ENCODE data around the gene LGR4. TPM values are rescaled to one million over a fixed set of nuclear protein-coding genes. Genes with fewer than 3 reads are reported as not detected.
A peak's percentile ranks its signal among the peaks of the same experiment; 100 is the strongest.

Gene LGR4
- total and polyA plus RNA-seq, 4 donors = 27.7 to 65.7 (median 40.6) TPM

DNA sequence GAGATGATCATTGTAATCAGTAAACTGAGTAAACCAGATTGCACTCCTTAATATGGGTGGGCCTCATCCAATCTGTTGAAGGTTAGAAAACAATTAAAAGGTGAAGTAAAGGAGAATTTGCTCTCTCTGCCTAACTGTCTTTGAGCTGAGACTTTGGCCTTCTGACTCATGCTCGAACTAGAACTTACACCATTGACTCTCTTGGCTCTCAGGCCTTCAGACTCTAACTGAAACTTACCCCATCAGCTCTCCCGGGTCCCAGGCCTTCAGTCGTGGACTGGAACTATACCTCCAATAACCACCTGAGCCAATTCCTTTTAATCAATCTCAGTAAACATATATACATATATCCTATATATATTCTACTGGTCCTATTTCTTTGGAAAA, 34.0 kb downstream of the LGR4 start:
- Histone ChIP-seq H3K36me3 (ENCODE audit: control insufficient read depth, insufficient read depth, low read length) (no peaks in the 10 kb centered on the region), H3K4me3 (ENCODE audit: low read depth, low read length) (no peak overlapping the region), H3K27me3 (ENCODE audit: control insufficient read depth, insufficient read depth, low read length) (no peaks in the 10 kb centered on the region), H3K4me1 (ENCODE audit: control insufficient read depth, insufficient read depth, low read length) (no peaks in the 10 kb centered on the region), H3K27ac (ENCODE audit: low read depth, low read length) (no peak overlapping the region), H3K9me3 (ENCODE audit: control insufficient read depth, insufficient read depth, low read length) (no peaks in the 10 kb centered on the region)
- no peak for DNase-seq (ENCODE audit: low read depth in 4 of 6, low spot score in 6 of 6)
- 100% methylated on average over 1 of the region's 3 CpGs for WGBS (ENCODE audit: insufficient coverage)

DNA sequence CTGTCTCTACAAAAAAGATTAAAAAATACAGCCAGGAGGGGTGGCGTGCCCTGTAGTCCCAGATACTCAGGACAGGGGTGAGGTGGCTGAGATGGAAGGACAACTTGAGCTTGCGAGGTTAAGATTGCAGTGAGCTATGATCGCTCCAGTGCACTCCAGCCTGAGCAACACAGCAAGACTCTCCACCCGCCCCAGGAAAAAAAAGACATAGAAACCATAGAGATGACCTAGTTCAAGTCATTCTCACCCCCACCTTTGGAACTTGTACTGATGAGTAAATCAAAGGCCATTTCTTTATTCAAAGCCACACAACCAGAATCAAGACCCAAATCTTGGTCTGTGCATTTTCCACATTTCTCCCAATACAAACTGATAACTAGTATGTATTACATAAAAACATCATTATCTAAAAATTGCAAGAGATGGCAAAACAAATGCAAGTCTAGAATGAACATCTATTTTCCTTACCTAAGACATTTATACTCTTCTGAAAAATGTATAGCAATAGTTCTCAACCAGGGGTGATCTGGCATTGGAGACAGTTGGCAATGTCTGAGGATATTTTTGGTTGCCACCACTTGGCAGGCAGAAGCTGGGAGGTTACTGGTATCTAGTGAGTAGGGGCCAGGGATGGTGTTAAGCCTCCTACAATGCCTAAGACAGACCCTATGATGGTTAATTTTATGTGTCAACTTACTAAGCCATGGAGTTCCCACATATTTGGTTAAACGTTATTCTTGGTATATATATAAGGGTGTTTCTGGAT, 34.6 kb downstream of the LGR4 start:
- no peak for DNase-seq (ENCODE audit: low read depth in 4 of 6, low spot score in 6 of 6)
- Histone ChIP-seq H3K27me3 (ENCODE audit: control insufficient read depth, insufficient read depth, low read length) (no peaks in the 10 kb centered on the region), H3K36me3 (ENCODE audit: control insufficient read depth, insufficient read depth, low read length) (no peaks in the 10 kb centered on the region), H3K4me1 (ENCODE audit: control insufficient read depth, insufficient read depth, low read length) (no peaks in the 10 kb centered on the region), H3K4me3 (ENCODE audit: low read depth, low read length) (no peak overlapping the region), H3K27ac (ENCODE audit: low read depth, low read length) (no peak overlapping the region), H3K9me3 (ENCODE audit: control insufficient read depth, insufficient read depth, low read length) (no peaks in the 10 kb centered on the region)
- 73% methylated on average over 2 of the region's 5 CpGs for WGBS (ENCODE audit: insufficient coverage)

DNA sequence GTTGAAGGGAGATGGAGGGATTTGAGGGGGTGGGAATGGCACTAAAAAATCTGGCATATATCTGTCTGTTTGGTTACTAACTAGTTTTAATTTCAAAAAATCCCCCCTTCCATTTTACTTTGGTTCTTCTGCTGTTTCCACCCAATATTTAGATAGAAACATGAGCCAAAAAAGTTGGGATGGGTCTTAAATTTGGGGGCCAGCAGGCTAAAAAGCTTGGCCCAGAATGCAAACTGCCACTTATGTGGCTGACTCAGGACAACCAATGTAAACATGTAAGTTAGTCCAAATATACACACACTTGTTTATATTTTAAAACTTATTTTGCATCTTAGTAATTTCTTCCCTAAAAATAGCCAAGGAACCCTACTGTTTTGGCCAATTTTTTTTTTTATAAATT, 35.7 kb downstream of the LGR4 start:
- no peak for DNase-seq (ENCODE audit: low read depth in 4 of 6, low spot score in 6 of 6)
- no peaks in the 10 kb centered on the region for H3K9me3 ChIP-seq (ENCODE audit: control insufficient read depth, insufficient read depth, low read length)
- H3K27ac ChIP-seq (ENCODE audit: low read depth, low read length) = no peak overlapping the region
- H3K4me3 ChIP-seq (ENCODE audit: low read depth, low read length) = no peak overlapping the region
- no peaks in the 10 kb centered on the region for H3K27me3 ChIP-seq (ENCODE audit: control insufficient read depth, insufficient read depth, low read length)
- no peaks in the 10 kb centered on the region for H3K36me3 ChIP-seq (ENCODE audit: control insufficient read depth, insufficient read depth, low read length)
- no peaks in the 10 kb centered on the region for H3K4me1 ChIP-seq (ENCODE audit: control insufficient read depth, insufficient read depth, low read length)

DNA sequence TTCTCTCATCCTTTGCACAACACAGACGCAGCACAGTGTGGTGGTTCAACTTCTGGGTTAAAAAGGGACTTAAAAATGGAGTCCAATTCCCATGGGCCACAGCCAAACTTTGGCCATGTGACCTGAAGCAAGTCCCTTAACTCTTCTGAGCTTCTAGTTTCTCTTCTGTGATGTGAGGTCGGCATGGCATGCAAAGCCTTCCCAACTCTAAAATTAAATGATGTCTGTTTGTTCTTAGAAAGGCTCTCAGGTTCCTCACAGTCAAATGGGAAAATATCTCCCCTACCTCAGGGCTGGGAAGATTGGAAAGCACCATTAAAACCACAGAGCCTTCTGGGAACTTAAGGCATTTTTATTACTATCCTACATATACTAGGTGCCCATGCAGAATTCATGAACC, 38.8 kb downstream of the LGR4 start:
- WGBS (ENCODE audit: insufficient coverage) = 83% methylated on average over 1 of the region's 2 CpGs
- Histone ChIP-seq H3K4me1 (ENCODE audit: control insufficient read depth, insufficient read depth, low read length) (no peaks in the 10 kb centered on the region), H3K9me3 (ENCODE audit: control insufficient read depth, insufficient read depth, low read length) (no peaks in the 10 kb centered on the region), H3K27me3 (ENCODE audit: control insufficient read depth, insufficient read depth, low read length) (no peaks in the 10 kb centered on the region), H3K36me3 (ENCODE audit: control insufficient read depth, insufficient read depth, low read length) (no peaks in the 10 kb centered on the region), H3K4me3 (ENCODE audit: low read depth, low read length) (no peak overlapping the region), H3K27ac (ENCODE audit: low read depth, low read length) (no peak overlapping the region)
- no peak for DNase-seq (ENCODE audit: low read depth in 4 of 6, low spot score in 6 of 6)

DNA sequence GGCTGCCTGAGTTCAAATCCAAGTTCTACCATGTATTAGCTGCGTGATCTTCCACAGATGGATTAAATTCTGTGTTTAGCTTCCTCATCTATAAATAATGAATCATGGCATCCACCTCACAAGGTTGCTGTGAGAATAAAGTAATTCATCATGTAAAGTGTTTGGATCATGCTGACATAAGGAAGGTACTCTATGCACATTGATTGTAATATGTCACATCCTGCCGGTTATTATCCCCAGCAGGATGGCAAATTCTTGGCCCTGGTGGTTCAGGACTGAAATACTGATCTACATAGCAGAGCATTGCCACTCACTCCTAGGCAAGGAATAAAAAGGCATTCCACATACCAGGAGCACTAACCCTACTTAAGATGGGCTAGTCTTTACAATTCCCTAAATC, 40.8 kb downstream of the LGR4 start:
- no CpG with 5 or more reads among the region's 2 CpGs for WGBS (ENCODE audit: insufficient coverage)
- H3K27ac ChIP-seq (ENCODE audit: low read depth, low read length) = no peak overlapping the region
- no peaks in the 10 kb centered on the region for H3K9me3 ChIP-seq (ENCODE audit: control insufficient read depth, insufficient read depth, low read length)

DNA sequence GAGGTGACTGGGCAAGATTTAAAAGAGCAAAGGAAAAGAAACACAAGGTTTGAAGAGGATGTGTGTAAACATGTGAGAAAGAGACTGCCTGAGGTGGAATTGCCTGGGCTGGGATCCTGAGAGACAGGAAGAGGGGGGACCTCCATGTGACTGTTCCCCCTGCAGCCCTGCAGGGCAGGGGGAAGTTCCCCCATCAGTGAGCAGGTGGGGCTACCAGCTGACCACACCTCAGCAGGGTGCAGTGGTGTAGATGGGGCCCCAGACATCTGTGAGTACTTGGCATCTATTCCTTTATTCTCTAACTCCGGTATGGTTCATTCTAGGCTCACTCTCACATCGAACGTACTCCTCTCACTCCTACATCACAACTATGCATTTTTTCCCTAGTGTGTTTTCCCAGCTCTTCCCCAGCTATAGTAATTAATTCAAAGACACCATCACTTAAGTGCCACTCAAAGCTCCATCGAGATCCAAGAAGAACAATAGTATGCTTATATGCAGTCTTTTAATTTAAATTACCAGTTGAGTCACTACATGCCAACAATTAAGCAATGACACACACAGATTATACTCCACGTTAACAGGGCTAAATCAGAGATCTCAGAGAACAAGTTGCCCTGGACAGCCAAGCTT, 42.7 kb downstream of the LGR4 start:
- H3K27ac ChIP-seq (ENCODE audit: low read depth, low read length) = no peak overlapping the region
- no peak for DNase-seq (ENCODE audit: low read depth in 4 of 6, low spot score in 6 of 6)
- no peak overlapping the region for H3K4me3 ChIP-seq (ENCODE audit: low read depth, low read length)
- no peaks in the 10 kb centered on the region for H3K4me1 ChIP-seq (ENCODE audit: control insufficient read depth, insufficient read depth, low read length)
- WGBS (ENCODE audit: insufficient coverage) = 10% methylated on average over 3 of the region's 5 CpGs
- H3K36me3 ChIP-seq (ENCODE audit: control insufficient read depth, insufficient read depth, low read length) = no peaks in the 10 kb centered on the region
- no peaks in the 10 kb centered on the region for H3K9me3 ChIP-seq (ENCODE audit: control insufficient read depth, insufficient read depth, low read length)
- H3K27me3 ChIP-seq (ENCODE audit: control insufficient read depth, insufficient read depth, low read length) = no peaks in the 10 kb centered on the region

More for the DNA sequence above, 40.8 kb downstream of the LGR4 start:
- DNase-seq (ENCODE audit: low read depth in 4 of 6, low spot score in 6 of 6) = peak in 1 of 6 donors; percentile 36
- no peaks in the 10 kb centered on the region for H3K4me1 ChIP-seq (ENCODE audit: control insufficient read depth, insufficient read depth, low read length)
- H3K27me3 ChIP-seq (ENCODE audit: control insufficient read depth, insufficient read depth, low read length) = no peaks in the 10 kb centered on the region
- no peaks in the 10 kb centered on the region for H3K36me3 ChIP-seq (ENCODE audit: control insufficient read depth, insufficient read depth, low read length)
- no peak overlapping the region for H3K4me3 ChIP-seq (ENCODE audit: low read depth, low read length)

DNA sequence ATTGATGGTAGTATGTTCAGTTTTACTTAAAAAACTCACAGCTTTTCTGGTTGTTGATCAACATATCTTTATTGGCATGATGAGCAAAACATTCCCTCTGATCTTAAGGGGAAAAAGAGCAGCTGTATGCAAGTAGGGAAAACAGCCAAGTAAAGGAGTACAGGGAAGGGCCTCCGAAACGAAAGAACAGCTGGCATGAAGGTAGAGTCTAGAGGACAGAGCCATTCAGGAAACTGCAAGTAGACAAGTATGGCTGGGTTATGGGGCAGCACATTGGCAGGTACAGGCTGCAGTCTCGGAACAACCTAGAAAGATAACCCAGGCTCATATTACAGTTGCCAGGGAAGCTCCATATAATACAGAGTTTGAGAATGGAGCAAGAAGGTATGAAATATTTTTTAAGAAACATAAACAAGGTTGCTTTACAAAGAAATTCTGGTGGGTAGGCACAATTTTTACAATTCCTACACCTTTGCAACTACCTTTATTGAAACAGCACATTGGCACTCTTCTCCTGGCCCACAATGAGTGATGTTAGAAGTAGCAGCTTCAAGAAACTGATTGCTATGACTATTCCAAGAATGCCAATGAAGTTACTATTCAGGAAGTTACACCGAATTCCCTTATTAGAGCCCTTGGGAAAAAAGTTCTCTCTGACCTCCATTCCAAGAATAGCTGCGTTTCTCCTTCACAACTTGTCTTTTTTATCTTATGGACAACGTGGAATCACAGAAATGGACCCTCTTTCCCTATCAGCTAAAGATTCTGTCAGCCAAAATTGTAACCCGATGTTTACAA, 45.2 kb downstream of the LGR4 start:
- Histone ChIP-seq H3K27ac (ENCODE audit: low read depth, low read length) (no peak overlapping the region), H3K9me3 (ENCODE audit: control insufficient read depth, insufficient read depth, low read length) (no peaks in the 10 kb centered on the region)
- 71% methylated on average over 6 of the region's 7 CpGs for WGBS (ENCODE audit: insufficient coverage)

DNA sequence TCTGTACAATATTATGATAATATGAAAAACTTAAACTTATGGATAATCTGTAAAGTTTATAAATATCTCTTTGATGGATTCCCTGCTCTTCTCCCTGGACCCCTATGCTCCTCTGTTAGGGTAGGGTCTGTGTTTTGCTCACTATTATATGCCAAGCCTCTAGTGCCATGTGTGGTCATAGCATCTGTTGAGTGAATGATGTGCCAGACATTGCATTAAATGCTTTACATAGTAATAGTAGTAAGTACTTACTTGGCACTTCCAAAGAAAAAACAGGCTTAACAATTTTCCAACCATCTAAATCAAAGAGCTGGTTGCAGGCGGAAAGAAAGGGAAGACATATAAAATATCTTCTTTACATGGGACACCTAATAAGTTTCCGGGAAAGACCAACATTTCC, 46.8 kb downstream of the LGR4 start:
- Histone ChIP-seq H3K4me1 (ENCODE audit: control insufficient read depth, insufficient read depth, low read length) (peaks cover 4% of the 10 kb centered on the region), H3K27me3 (ENCODE audit: control insufficient read depth, insufficient read depth, low read length) (no peaks in the 10 kb centered on the region), H3K9me3 (ENCODE audit: control insufficient read depth, insufficient read depth, low read length) (no peaks in the 10 kb centered on the region), H3K4me3 (ENCODE audit: low read depth, low read length) (no peak overlapping the region), H3K36me3 (ENCODE audit: control insufficient read depth, insufficient read depth, low read length) (no peaks in the 10 kb centered on the region), H3K27ac (ENCODE audit: low read depth, low read length) (no peak overlapping the region)
- WGBS (ENCODE audit: insufficient coverage) = 100% methylated on average over 1 of the region's 2 CpGs
- DNase-seq (ENCODE audit: low read depth in 4 of 6, low spot score in 6 of 6) = peak in 1 of 6 donors; percentile 50

More for the DNA sequence above, 45.2 kb downstream of the LGR4 start:
- no peak for DNase-seq (ENCODE audit: low read depth in 4 of 6, low spot score in 6 of 6)
- Histone ChIP-seq H3K36me3 (ENCODE audit: control insufficient read depth, insufficient read depth, low read length) (no peaks in the 10 kb centered on the region), H3K27me3 (ENCODE audit: control insufficient read depth, insufficient read depth, low read length) (no peaks in the 10 kb centered on the region), H3K4me1 (ENCODE audit: control insufficient read depth, insufficient read depth, low read length) (peaks cover 4% of the 10 kb centered on the region), H3K4me3 (ENCODE audit: low read depth, low read length) (no peak overlapping the region)

DNA sequence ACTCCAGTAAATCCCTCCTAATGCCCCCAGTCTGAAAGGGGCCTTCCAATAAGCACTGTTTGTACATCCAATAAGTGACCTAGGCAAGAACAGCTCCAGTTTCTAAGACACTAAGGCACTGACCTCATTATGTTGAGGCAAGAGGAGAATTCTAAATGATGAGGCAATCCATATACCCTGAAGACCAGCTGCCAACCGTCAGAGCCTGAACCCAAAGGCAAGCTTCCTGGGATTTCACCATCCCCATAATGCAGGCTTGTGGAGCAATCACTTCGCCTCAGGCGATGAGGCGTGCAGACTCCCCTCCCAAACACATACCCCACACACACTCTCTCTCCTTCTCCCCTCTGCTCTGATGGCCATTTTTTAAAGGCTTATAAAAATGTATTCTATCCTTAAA, 49.5 kb downstream of the LGR4 start:
- Histone ChIP-seq H3K27ac (ENCODE audit: low read depth, low read length) (no peak overlapping the region), H3K4me1 (ENCODE audit: control insufficient read depth, insufficient read depth, low read length) (peaks cover 4% of the 10 kb centered on the region), H3K36me3 (ENCODE audit: control insufficient read depth, insufficient read depth, low read length) (no peaks in the 10 kb centered on the region), H3K4me3 (ENCODE audit: low read depth, low read length) (no peak overlapping the region), H3K9me3 (ENCODE audit: control insufficient read depth, insufficient read depth, low read length) (no peaks in the 10 kb centered on the region), H3K27me3 (ENCODE audit: control insufficient read depth, insufficient read depth, low read length) (no peaks in the 10 kb centered on the region)
- DNase-seq (ENCODE audit: low read depth in 4 of 6, low spot score in 6 of 6) = peak in 1 of 6 donors; percentile 44
- 13% methylated on average over 1 of the region's 4 CpGs for WGBS (ENCODE audit: insufficient coverage)

Measured in spinal cord (tissue), 10 donors.